ENCODE measurements around the gene MFSD1. TPM values are rescaled to one million over a fixed set of nuclear protein-coding genes. Genes with fewer than 3 reads are reported as not detected.

The MFSD1 gene
- total and polyA plus RNA-seq, 9 of the 15 experiments (the other 6 are each of a cell fraction or from before 2014, with no cell fraction given): 8.7 to 49.5 (median 28.6) TPM

DNA sequence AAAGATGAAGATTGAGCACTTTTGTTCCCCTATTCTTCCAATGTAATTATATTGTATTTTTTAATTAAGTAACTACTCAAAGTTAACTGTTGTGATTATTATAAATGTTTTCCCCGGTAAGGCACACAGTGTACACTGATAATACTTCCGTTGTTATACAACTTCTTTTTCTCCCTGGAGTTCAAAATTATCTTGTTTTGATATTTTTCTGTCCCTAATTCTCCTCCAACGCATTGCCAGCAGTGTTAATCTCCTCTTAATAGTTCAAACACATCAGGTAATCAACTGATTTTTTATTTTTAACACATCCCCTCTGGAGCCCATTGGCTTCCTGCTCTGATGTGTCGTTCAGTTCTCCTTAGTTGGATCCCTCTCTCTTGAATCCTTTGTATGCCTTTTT lies 32.3 kb upstream of the MFSD1 start (continued):
- TF ChIP-seq, protein P1, sequence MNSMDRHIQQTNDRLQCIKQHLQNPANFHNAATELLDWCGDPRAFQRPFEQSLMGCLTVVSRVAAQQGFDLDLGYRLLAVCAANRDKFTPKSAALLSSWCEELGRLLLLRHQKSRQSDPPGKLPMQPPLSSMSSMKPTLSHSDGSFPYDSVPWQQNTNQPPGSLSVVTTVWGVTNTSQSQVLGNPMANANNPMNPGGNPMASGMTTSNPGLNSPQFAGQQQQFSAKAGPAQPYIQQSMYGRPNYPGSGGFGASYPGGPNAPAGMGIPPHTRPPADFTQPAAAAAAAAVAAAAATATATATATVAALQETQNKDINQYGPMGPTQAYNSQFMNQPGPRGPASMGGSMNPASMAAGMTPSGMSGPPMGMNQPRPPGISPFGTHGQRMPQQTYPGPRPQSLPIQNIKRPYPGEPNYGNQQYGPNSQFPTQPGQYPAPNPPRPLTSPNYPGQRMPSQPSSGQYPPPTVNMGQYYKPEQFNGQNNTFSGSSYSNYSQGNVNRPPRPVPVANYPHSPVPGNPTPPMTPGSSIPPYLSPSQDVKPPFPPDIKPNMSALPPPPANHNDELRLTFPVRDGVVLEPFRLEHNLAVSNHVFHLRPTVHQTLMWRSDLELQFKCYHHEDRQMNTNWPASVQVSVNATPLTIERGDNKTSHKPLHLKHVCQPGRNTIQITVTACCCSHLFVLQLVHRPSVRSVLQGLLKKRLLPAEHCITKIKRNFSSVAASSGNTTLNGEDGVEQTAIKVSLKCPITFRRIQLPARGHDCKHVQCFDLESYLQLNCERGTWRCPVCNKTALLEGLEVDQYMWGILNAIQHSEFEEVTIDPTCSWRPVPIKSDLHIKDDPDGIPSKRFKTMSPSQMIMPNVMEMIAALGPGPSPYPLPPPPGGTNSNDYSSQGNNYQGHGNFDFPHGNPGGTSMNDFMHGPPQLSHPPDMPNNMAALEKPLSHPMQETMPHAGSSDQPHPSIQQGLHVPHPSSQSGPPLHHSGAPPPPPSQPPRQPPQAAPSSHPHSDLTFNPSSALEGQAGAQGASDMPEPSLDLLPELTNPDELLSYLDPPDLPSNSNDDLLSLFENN (IDR thresholded peaks at IDR 0.05; ENCODE audit: low read depth in 2 of 2, low read length in 2 of 2): no peak
- TF ChIP-seq PHTF2 (CRISPR knock-in tag; IDR thresholded peaks at IDR 0.05): no peak
- TF ChIP-seq, protein P2, sequence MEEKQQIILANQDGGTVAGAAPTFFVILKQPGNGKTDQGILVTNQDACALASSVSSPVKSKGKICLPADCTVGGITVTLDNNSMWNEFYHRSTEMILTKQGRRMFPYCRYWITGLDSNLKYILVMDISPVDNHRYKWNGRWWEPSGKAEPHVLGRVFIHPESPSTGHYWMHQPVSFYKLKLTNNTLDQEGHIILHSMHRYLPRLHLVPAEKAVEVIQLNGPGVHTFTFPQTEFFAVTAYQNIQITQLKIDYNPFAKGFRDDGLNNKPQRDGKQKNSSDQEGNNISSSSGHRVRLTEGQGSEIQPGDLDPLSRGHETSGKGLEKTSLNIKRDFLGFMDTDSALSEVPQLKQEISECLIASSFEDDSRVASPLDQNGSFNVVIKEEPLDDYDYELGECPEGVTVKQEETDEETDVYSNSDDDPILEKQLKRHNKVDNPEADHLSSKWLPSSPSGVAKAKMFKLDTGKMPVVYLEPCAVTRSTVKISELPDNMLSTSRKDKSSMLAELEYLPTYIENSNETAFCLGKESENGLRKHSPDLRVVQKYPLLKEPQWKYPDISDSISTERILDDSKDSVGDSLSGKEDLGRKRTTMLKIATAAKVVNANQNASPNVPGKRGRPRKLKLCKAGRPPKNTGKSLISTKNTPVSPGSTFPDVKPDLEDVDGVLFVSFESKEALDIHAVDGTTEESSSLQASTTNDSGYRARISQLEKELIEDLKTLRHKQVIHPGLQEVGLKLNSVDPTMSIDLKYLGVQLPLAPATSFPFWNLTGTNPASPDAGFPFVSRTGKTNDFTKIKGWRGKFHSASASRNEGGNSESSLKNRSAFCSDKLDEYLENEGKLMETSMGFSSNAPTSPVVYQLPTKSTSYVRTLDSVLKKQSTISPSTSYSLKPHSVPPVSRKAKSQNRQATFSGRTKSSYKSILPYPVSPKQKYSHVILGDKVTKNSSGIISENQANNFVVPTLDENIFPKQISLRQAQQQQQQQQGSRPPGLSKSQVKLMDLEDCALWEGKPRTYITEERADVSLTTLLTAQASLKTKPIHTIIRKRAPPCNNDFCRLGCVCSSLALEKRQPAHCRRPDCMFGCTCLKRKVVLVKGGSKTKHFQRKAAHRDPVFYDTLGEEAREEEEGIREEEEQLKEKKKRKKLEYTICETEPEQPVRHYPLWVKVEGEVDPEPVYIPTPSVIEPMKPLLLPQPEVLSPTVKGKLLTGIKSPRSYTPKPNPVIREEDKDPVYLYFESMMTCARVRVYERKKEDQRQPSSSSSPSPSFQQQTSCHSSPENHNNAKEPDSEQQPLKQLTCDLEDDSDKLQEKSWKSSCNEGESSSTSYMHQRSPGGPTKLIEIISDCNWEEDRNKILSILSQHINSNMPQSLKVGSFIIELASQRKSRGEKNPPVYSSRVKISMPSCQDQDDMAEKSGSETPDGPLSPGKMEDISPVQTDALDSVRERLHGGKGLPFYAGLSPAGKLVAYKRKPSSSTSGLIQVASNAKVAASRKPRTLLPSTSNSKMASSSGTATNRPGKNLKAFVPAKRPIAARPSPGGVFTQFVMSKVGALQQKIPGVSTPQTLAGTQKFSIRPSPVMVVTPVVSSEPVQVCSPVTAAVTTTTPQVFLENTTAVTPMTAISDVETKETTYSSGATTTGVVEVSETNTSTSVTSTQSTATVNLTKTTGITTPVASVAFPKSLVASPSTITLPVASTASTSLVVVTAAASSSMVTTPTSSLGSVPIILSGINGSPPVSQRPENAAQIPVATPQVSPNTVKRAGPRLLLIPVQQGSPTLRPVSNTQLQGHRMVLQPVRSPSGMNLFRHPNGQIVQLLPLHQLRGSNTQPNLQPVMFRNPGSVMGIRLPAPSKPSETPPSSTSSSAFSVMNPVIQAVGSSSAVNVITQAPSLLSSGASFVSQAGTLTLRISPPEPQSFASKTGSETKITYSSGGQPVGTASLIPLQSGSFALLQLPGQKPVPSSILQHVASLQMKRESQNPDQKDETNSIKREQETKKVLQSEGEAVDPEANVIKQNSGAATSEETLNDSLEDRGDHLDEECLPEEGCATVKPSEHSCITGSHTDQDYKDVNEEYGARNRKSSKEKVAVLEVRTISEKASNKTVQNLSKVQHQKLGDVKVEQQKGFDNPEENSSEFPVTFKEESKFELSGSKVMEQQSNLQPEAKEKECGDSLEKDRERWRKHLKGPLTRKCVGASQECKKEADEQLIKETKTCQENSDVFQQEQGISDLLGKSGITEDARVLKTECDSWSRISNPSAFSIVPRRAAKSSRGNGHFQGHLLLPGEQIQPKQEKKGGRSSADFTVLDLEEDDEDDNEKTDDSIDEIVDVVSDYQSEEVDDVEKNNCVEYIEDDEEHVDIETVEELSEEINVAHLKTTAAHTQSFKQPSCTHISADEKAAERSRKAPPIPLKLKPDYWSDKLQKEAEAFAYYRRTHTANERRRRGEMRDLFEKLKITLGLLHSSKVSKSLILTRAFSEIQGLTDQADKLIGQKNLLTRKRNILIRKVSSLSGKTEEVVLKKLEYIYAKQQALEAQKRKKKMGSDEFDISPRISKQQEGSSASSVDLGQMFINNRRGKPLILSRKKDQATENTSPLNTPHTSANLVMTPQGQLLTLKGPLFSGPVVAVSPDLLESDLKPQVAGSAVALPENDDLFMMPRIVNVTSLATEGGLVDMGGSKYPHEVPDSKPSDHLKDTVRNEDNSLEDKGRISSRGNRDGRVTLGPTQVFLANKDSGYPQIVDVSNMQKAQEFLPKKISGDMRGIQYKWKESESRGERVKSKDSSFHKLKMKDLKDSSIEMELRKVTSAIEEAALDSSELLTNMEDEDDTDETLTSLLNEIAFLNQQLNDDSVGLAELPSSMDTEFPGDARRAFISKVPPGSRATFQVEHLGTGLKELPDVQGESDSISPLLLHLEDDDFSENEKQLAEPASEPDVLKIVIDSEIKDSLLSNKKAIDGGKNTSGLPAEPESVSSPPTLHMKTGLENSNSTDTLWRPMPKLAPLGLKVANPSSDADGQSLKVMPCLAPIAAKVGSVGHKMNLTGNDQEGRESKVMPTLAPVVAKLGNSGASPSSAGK (IDR thresholded peaks at IDR 0.05): no peak
- no peak for TF ChIP-seq ZNF134 (CRISPR knock-in tag; conservative IDR thresholded peaks at IDR 0.05)
- TF ChIP-seq MEF2A (IDR thresholded peaks at IDR 0.05; ENCODE audit: control insufficient read depth, low read depth, low read length): no peak

All from K562 (cell line).